Measurements from ENCODE around the gene OR5H1.

GRCh38 chr3:98130421-98130820 lies at the start of gene OR5H1:
- TF ChIP-seq, protein P1, sequence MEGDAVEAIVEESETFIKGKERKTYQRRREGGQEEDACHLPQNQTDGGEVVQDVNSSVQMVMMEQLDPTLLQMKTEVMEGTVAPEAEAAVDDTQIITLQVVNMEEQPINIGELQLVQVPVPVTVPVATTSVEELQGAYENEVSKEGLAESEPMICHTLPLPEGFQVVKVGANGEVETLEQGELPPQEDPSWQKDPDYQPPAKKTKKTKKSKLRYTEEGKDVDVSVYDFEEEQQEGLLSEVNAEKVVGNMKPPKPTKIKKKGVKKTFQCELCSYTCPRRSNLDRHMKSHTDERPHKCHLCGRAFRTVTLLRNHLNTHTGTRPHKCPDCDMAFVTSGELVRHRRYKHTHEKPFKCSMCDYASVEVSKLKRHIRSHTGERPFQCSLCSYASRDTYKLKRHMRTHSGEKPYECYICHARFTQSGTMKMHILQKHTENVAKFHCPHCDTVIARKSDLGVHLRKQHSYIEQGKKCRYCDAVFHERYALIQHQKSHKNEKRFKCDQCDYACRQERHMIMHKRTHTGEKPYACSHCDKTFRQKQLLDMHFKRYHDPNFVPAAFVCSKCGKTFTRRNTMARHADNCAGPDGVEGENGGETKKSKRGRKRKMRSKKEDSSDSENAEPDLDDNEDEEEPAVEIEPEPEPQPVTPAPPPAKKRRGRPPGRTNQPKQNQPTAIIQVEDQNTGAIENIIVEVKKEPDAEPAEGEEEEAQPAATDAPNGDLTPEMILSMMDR (IDR thresholded peaks at IDR 0.05): no peak
- TF ChIP-seq POLR2A (IDR thresholded peaks at IDR 0.05): no peak
